Measurements from ENCODE around the gene SRRT. TPM values are rescaled to one million over a fixed set of nuclear protein-coding genes. Genes with fewer than 3 reads are reported as not detected.

Gene SRRT
- total and polyA plus RNA-seq, 2 of the 4 experiments (the other 2 are of a cell fraction) = 41.4 to 93.5 TPM

- Histone ChIP-seq H3K4me1 (ENCODE audit: control insufficient read depth, insufficient read depth, low read length) (peaks cover 16% of the 10 kb centered on the region), H2AK5ac (ENCODE audit: low read depth, low read length) (peak within 1 kb of the TSS; percentile 91), H4K20me1 (ENCODE audit: insufficient read depth, low read length) (peaks cover 15% of the 10 kb centered on the region; the same call in 1 of the 2 replicates), H4K5ac (ENCODE audit: low read depth, low read length) (peak within 1 kb of the TSS; percentile 99), H4K8ac (ENCODE audit: low read depth in 2 of 2, low read length in 2 of 2) (peak within 1 kb of the TSS; percentile 94 to 99), H3K4ac (ENCODE audit: low read depth, low read length) (peak within 1 kb of the TSS; percentile 95), H3K27me3 (ENCODE audit: control insufficient read depth, insufficient read depth, low read length) (no peaks in the 10 kb centered on the region; the same call in 1 of the 2 replicates), H3K36me3 (ENCODE audit: control insufficient read depth, insufficient read depth, low read length) (peaks cover 45% of the 10 kb centered on the region), H2BK20ac (ENCODE audit: low read depth, low read length) (no peak within 1 kb of the TSS), H3K27ac (ENCODE audit: insufficient read depth, low read length) (peak within 1 kb of the TSS; percentile 91), H3K18ac (ENCODE audit: low read depth, low read length) (peak within 1 kb of the TSS; percentile 70; the same call in 1 of the 2 replicates), H3K79me1 (ENCODE audit: low read depth in 1 of 2, low read length in 2 of 2) (peaks cover 19 to 41% of the 10 kb centered on the region in 2 experiments), H3K9me1 (ENCODE audit: insufficient read depth, low read length) (peaks cover 3% of the 10 kb centered on the region; the same call in 1 of the 2 replicates), H3K56ac (ENCODE audit: extremely low read depth, insufficient read depth, low read length) (peak within 1 kb of the TSS; percentile 46; the same call in 1 of the 2 replicates), H3K9ac (ENCODE audit: low read depth, low read length) (peak within 1 kb of the TSS; percentile 89), H2BK120ac (ENCODE audit: low read depth, low read length) (peak within 1 kb of the TSS; percentile 89), H3K14ac (replicated peaks; ENCODE audit: low read depth, low read length) (peak within 1 kb of the TSS; percentile 90), H3K4me3 (ENCODE audit: insufficient read depth, low read depth, low read length) (peak within 1 kb of the TSS; percentile 83), H3K4me2 (ENCODE audit: low read depth, low read length) (peak within 1 kb of the TSS; percentile 93), H2AK9ac (replicated peaks; ENCODE audit: low read depth, low read length, poor library complexity) (peak within 1 kb of the TSS; percentile 99), H2BK15ac (ENCODE audit: low read depth, low read length) (peak within 1 kb of the TSS; percentile 42; the same call in 1 of the 3 replicates), H3K9me3 (ENCODE audit: control insufficient read depth, insufficient read depth, low read length) (no peaks in the 10 kb centered on the region), H2AFZ (replicated peaks; ENCODE audit: low read length, poor library complexity) (peak within 1 kb of the TSS; percentile 87), H2BK5ac (ENCODE audit: low read depth, low read length, poor library complexity, severe bottlenecking) (peak within 1 kb of the TSS; percentile 83), H4K91ac (ENCODE audit: insufficient read depth, low read depth, low read length) (peak within 1 kb of the TSS; percentile 85), H3K23ac (ENCODE audit: low read depth, low read length) (peak within 1 kb of the TSS; percentile 76; the same call in 1 of the 2 replicates)
- peak; percentile 50 for ATAC-seq (ENCODE audit: low read depth)
- no TSS peak for BruUV-seq (replicated peaks)
- POLR2A ChIA-PET (ENCODE audit: unreplicated experiment) = interaction anchor here (0.8 to 1.4 kb wide), 3 partner anchors 14 to 184 kb away, joined by 3 to 15 read pairs (median 4); partner anchors contain the start of genes POP7 and SRRT
- intact Hi-C loops (cut with micrococcal nuclease) (no loop called here), in situ Hi-C loops (cut with MboI; ENCODE audit: low sequenced_read_pairs) (no loop called here), dilution Hi-C loops (cut with HindIII; ENCODE audit: low sequenced_read_pairs, unreplicated experiment) (no loop called here)
- 1% methylated on average over 18 of the region's 73 CpGs; no CpG with 5 or more reads in 1 of the 2 experiments for WGBS, 2 experiments (ENCODE audit: extremely low coverage in 2 of 2, insufficient read length in 1 of 2)
- CTCF ChIA-PET = interaction anchor here (0.5 kb wide), 1 partner anchor 305 kb away, joined by 3 read pairs; no protein-coding TSS in a partner anchor
- DNase-seq = no peak
- TF ChIP-seq MAFK (IDR thresholded peaks at IDR 0.05; ENCODE audit: low read depth, low read length) = no peak
- TF ChIP-seq MXI1 (IDR thresholded peaks at IDR 0.05; ENCODE audit: borderline replicate concordance, low read depth, low read length) = peak; percentile 93
- peak; percentile 46; the same call in 1 of the 2 replicates for TF ChIP-seq POLR2A (IDR thresholded peaks at IDR 0.05; ENCODE audit: low read depth, low read length)
- TF ChIP-seq USF2 (IDR thresholded peaks at IDR 0.05; ENCODE audit: low read depth, low read length) = peak; percentile 46
These were observed 14.3 kb downstream of the SRRT start, which contains the start of gene UFSP1 for GRCh38 chr7:100888988-100889750. TSS of gene UFSP1 (minus strand) at chr7:100889715. CDS start at chr7:100889271, 444 bp downstream.
